Measurements from ENCODE around the gene ERGIC1.

- TF ChIP-seq CTCF (IDR thresholded peaks at IDR 0.05) (no peak), POLR2AphosphoS5 (IDR thresholded peaks at IDR 0.05) (no peak)
Measured at GRCh38 chr5:172816925-172817562, 17.0 kb upstream of the ERGIC1 start.

Data from gastroesophageal sphincter (tissue), 3 donors.